Skeletal muscle satellite cell (primary cell): ENCODE results near the gene ATPAF1.
A peak's percentile ranks its signal among the peaks of the same experiment; 100 is the strongest.

Source experiments
- H3K27me3 ChIP-seq: 2 replicates; pipeline ENCODE4 v1.7.0; 2013; ENCODE audit warnings: low read length; ENCODE audit not compliant: control insufficient read depth, insufficient read depth
- H3K36me3 ChIP-seq: 2 replicates; pipeline ENCODE4 v1.7.0; 2013; ENCODE audit warnings: mild to moderate bottlenecking, control low read depth, low read length; ENCODE audit not compliant: insufficient read depth
- H3K4me1 ChIP-seq: 2 replicates; pipeline ENCODE4 v1.7.0; 2013; ENCODE audit warnings: low read length; ENCODE audit not compliant: control insufficient read depth, insufficient read depth
- H3K4me2 ChIP-seq: 2 replicates; pipeline ENCODE4 v1.7.0; 2013; ENCODE audit warnings: mild to moderate bottlenecking, low read length
- H3K4me3 ChIP-seq: 2 replicates; pipeline ENCODE4 v1.7.0; 2013; ENCODE audit warnings: low read length
- H3K9ac ChIP-seq: 2 replicates; pipeline ENCODE4 v1.7.0; 2013; ENCODE audit warnings: mild to moderate bottlenecking, low read depth, low read length, moderate library complexity
- H3K9me3 ChIP-seq: replicated peaks from 2 replicates; pipeline ENCODE4 v1.7.0; 2013; ENCODE audit warnings: mild to moderate bottlenecking, control low read depth, low read length

Gene ATPAF1

DNA sequence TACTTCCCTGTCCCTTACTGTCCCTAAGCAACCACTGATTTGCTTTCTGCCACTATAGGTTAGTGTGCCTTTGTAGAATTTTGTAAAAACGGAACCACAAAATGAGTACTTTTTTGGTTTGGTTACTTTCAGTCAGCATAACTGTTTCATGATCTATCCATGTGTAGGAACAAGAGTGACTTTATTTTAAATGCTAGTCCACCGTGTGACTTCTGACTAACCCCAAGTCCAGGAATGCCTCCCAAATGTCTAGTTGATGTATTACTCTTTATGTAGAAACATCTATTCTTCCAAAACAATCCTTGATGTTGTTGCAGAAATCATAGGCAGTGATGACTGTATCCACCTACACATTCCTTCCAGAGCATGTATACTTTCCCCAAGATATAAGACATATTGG lies 21.3 kb downstream of the ATPAF1 start:
- Histone ChIP-seq H3K4me1 (peaks cover 11% of the 10 kb centered on the region), H3K4me3 (no peak overlapping the region), H3K9me3 (no peaks in the 10 kb centered on the region), H3K9ac (no peak overlapping the region), H3K4me2 (no peak overlapping the region), H3K27me3 (no peaks in the 10 kb centered on the region), H3K36me3 (peaks cover 7% of the 10 kb centered on the region)

DNA sequence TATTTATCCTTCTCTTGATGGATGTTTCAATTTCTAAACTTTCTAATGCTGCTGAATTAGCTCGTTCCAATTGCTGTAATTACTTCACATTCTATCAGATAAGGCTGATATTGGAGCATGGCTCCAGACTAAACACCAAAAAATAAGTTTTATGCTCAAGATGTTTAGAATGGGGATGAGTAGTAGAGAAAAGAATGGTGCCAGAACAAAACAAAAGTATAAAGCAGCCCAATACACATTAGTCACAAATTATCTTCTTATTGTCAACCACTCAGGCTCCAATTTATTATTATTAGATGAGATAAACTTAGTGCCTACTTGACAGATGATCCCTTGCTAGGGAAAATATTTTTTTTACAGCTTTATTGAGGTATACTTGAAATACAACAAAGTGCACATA lies 21.8 kb downstream of the ATPAF1 start:
- Histone ChIP-seq H3K4me2 (no peak overlapping the region), H3K27me3 (no peaks in the 10 kb centered on the region), H3K9ac (no peak overlapping the region), H3K4me1 (peaks cover 11% of the 10 kb centered on the region), H3K9me3 (no peaks in the 10 kb centered on the region), H3K36me3 (peaks cover 7% of the 10 kb centered on the region), H3K4me3 (no peak overlapping the region)

DNA sequence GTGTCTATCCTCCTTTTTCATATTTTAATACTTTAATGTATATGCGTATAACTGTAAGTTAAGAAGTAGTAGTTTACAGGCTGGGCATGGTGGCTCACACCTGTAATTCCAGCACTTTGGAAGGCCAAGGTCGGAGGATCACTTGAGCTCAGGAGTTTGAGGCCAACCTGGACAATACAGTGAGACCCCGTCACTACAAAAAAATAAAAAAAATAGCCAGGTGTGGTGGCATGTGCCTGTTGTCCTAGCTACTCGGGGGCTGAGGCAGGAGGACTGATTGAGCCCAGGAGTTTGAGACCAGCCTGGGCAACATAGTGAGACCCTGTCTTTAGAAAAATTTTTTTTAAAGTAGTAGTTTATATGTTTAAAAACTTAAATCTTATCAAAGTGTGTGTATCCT lies 22.3 kb downstream of the ATPAF1 start:
- Histone ChIP-seq H3K4me3 (no peak overlapping the region), H3K4me2 (no peak overlapping the region), H3K9me3 (no peaks in the 10 kb centered on the region), H3K4me1 (peaks cover 11% of the 10 kb centered on the region), H3K36me3 (peaks cover 7% of the 10 kb centered on the region), H3K9ac (no peak overlapping the region), H3K27me3 (no peaks in the 10 kb centered on the region)

DNA sequence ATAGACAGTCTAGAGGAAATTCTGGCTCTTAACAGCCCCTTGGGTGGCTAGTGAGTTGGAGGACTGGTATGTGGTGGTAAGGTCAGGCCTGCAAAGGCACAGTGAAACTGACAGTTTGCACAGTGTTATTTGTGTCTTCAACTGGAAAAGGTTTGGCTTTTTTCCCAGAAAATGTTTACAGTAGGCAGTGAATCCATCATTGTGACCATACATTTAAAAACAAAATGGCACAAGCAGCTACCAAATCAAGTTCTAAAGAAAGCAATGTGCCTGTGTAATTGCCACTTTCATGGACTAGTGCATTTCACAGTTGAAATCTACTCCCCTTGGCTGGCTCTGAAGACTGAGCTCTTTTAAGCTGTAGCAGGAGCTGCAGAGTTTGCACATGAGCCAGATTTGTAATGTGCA lies 24.8 kb downstream of the ATPAF1 start:
- Histone ChIP-seq H3K9me3 (no peaks in the 10 kb centered on the region), H3K4me2 (peak overlapping the region; percentile 35), H3K4me1 (peaks cover 11% of the 10 kb centered on the region), H3K4me3 (no peak overlapping the region), H3K9ac (no peak overlapping the region), H3K36me3 (no peaks in the 10 kb centered on the region), H3K27me3 (no peaks in the 10 kb centered on the region)

DNA sequence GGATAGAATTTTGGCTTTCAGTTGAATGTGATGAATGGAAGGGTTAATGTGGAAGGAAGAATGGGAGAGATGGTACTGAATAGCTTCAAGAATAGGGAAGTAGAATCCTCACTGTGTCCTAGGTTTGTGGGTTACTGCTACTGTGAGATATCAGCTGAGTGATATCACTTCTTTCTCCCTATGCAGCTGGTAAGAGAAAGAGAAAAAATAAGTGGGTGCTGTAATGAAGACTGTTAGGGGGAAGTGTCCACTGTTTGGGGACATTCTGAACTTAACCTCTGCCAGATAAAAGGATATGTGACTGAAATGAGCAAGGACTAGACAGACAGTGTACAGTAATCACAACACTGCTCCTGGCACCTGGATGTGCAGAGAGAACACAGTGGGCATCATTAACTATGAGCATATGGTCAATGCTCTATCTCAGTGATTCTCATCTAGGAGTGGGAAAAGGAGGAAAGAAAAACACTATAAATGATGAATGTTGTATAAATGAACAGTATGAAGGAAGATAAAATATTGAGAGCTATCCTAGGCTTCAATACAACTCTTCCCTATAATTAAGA lies 26.0 kb downstream of the ATPAF1 start:
- H3K27me3 ChIP-seq: no peaks in the 10 kb centered on the region
- H3K4me2 ChIP-seq: no peak overlapping the region
- peaks cover 11% of the 10 kb centered on the region for H3K4me1 ChIP-seq
- H3K4me3 ChIP-seq: no peak overlapping the region
- no peaks in the 10 kb centered on the region for H3K36me3 ChIP-seq
- H3K9me3 ChIP-seq: no peaks in the 10 kb centered on the region
- H3K9ac ChIP-seq: no peak overlapping the region

DNA sequence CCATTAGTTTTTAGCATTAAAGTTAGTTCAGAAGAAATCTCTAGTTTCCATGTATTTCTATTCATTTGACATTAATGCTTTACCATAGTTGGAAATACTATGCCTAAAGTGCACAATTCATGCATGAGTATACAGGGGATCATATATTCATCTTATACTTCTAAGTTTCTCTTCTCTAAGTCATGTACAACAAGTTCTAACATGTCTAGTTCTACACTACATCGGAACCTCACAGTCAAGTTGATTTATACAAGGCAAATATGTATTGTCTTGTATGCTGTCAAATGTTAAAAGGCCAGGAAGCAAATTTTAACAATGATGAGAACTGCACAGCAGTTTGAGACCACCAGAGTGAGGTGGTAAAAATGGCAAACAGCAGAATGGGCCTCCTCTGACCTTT lies 28.6 kb downstream of the ATPAF1 start:
- Histone ChIP-seq H3K9ac (no peak overlapping the region), H3K4me2 (no peak overlapping the region), H3K27me3 (no peaks in the 10 kb centered on the region), H3K4me1 (peaks cover 11% of the 10 kb centered on the region), H3K36me3 (peaks cover 12% of the 10 kb centered on the region), H3K9me3 (no peaks in the 10 kb centered on the region), H3K4me3 (no peak overlapping the region)

DNA sequence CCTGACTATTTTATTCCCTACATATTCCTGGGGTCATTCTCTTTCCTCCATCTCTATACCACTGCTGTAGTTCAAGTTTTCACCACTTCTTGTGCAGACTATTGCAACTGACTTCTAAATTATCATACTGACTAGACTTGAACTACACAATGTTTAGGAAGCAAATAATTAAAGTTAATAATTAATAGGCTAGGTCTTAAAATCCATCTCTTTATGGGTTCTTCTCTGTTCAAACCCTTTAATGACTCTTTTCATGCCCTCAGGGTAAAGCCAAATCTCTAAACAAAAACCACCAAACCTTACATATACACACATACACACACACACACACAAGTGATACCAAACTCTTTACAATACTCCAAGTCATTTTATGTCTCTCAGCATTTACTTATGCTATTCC lies 29.2 kb downstream of the ATPAF1 start:
- no peak overlapping the region for H3K4me2 ChIP-seq
- no peak overlapping the region for H3K9ac ChIP-seq
- no peak overlapping the region for H3K4me3 ChIP-seq
- H3K36me3 ChIP-seq: peaks cover 15% of the 10 kb centered on the region
- H3K9me3 ChIP-seq: no peaks in the 10 kb centered on the region
- no peaks in the 10 kb centered on the region for H3K27me3 ChIP-seq
- H3K4me1 ChIP-seq: peaks cover 11% of the 10 kb centered on the region

DNA sequence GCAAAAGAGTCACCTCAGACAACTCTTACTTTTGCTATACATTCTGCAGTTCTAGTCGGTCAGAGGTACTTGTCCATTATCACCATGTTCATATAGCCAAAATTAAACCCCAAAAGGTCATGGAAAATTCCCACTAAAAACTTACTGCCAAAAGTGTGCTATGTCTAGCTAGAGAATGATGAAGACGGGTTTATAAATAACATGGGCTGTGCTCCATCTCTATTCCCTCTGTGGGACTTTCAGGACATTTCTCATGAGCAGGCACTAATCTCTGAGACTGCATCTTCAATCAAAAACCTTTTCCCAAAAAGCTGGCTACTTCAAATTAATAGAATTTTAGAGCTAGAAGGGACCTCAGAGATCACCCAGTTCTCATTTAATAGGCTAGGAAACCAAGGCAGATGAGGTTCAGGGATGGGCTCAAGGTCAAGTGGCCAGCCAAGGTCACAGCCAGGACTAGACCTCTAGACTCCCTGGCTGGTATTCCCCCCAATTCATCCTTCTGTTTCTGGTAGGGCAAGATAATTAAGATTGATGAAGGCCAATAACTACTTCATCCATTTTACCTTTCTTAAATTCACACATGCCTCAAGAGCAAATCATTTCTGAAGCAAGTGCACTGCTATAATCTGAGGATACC lies 30.6 kb downstream of the ATPAF1 start:
- no peaks in the 10 kb centered on the region for H3K9me3 ChIP-seq
- no peak overlapping the region for H3K9ac ChIP-seq
- H3K27me3 ChIP-seq: no peaks in the 10 kb centered on the region
- H3K4me2 ChIP-seq: no peak overlapping the region
- H3K4me3 ChIP-seq: no peak overlapping the region
- H3K36me3 ChIP-seq: peaks cover 23% of the 10 kb centered on the region
- H3K4me1 ChIP-seq: no peaks in the 10 kb centered on the region

DNA sequence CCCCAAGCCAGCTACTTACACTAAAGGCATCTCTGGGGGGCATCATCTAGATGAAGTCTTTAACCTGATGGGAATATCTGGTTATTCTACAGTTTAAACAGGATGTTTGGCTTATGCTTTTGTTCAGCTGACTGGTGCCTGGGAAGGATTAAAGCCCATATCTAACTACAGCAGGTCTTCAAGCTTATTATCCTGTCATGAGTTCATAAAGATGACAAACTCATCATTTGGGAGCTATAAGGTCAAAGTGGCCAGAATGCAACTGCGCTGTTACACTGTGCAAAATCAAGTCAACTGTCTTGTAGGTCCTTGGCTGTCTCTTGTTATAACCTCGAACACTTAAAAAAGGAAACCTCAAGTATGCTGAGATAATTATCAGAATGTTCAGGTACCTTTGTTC lies 33.0 kb downstream of the ATPAF1 start:
- Histone ChIP-seq H3K36me3 (peaks cover 32% of the 10 kb centered on the region), H3K4me3 (no peak overlapping the region), H3K27me3 (no peaks in the 10 kb centered on the region), H3K9ac (no peak overlapping the region), H3K4me2 (no peak overlapping the region), H3K4me1 (no peaks in the 10 kb centered on the region), H3K9me3 (no peaks in the 10 kb centered on the region)

DNA sequence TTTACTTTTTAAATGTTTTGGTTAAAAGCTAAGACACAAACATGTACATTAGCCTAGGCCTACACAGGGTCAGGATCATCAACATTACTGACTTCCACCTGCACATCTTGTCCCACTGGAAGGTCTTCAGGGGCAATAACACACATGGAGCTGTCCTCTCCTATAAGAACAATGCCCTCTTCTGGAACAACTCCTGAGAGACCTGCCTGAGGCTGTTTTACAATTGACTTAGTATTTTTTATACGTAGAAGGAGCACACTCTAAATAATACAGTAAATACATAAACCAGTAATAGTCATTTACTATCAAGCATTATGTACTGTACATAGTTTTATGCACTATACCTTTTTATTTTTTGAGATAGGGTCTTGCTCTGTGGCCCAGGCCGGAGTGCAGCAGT lies 37.4 kb downstream of the ATPAF1 start:
- H3K4me2 ChIP-seq: no peak overlapping the region
- no peak overlapping the region for H3K9ac ChIP-seq
- no peaks in the 10 kb centered on the region for H3K9me3 ChIP-seq
- H3K4me3 ChIP-seq: no peak overlapping the region
- no peaks in the 10 kb centered on the region for H3K27me3 ChIP-seq
- H3K36me3 ChIP-seq: peaks cover 30% of the 10 kb centered on the region
- no peaks in the 10 kb centered on the region for H3K4me1 ChIP-seq

DNA sequence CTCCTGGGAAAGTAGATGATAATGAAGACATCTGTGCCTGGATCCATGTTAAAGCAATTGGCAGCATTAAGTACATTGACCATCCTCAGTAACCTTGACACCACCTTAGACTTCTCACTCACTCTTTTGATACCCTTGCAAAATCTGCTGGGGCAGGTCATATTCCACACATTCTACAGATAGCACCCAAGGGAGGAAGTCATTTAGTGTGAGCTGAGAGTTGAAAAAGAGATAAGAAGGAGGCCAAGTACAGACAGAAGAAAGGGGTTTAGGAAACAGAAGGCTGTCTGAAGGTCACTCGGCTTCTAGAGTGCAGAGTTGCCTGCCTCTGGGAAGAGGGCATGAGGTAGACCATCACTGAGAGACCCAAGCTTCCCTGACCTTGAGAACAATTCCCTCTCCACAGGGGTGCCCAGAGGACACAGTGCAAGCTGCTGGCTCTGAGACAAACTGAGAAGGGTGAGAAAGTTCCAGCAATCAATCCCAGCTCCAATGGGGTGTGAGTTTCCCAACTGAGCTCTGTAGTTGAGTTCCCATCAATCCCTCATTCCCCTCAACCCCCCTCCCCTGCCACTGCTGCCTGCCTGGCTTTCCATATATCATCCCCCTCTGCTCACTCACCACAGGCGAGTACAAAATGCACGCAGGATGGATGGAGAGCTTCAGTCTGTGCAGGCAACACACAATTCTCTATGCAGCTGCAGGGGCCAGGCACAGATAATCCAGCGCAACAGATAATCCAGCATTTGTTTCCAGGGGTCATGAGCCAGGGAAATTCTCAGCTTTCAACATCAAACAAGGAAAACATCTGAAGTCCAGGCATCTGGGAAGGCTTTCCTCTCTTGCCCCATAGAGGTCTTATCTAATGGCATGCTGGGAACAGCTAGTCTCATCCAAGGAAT lies 44.2 kb downstream of the ATPAF1 start:
- no peaks in the 10 kb centered on the region for H3K36me3 ChIP-seq
- no peak overlapping the region for H3K9ac ChIP-seq
- H3K4me2 ChIP-seq: no peak overlapping the region
- no peaks in the 10 kb centered on the region for H3K27me3 ChIP-seq
- peaks cover 16% of the 10 kb centered on the region for H3K4me1 ChIP-seq
- no peak overlapping the region for H3K4me3 ChIP-seq
- H3K9me3 ChIP-seq: no peaks in the 10 kb centered on the region
